Type B pancreatic cell (in vitro differentiated cells): ENCODE measurements around the gene KLHL29. TPM values are rescaled to one million over a fixed set of nuclear protein-coding genes. Genes with fewer than 3 reads are reported as not detected.

ENCODE experiments used
- DNase-seq: peaks from one replicate; pipeline ENCODE4 v3.0.0; 2021; ENCODE audit warnings: mixed read lengths; ENCODE audit not compliant: unreplicated experiment; ENCODE audit errors: extremely low spot score
- H3K27ac Mint-ChIP-seq: 2 replicates; pipeline ENCODE4 v1.8.0; 2021; ENCODE audit warnings: mild to moderate bottlenecking, mixed read lengths
- H3K27me3 Mint-ChIP-seq: 2 replicates; pipeline ENCODE4 v1.8.0; 2021; ENCODE audit warnings: mixed read lengths
- H3K36me3 Mint-ChIP-seq: 2 replicates; pipeline ENCODE4 v1.8.0; 2021; ENCODE audit warnings: mixed read lengths
- H3K4me1 Mint-ChIP-seq: one replicate; pipeline ENCODE4 v1.8.0; 2021; ENCODE audit warnings: mixed read lengths; ENCODE audit not compliant: unreplicated experiment
- H3K4me3 Mint-ChIP-seq: 2 replicates; pipeline ENCODE4 v1.8.0; 2021; ENCODE audit warnings: mild to moderate bottlenecking, mixed read lengths
- H3K9me3 Mint-ChIP-seq: 2 replicates; pipeline ENCODE4 v1.8.0; 2021; ENCODE audit warnings: mixed read lengths
- total RNA-seq: library from RNA; stranded (reverse); gene quantifications from 2 replicates; pipeline ENCODE4 v1.2.1, GENCODE V29; 2021; ENCODE audit warnings: low replicate concordance
- TF ChIP-seq, protein P1 (sequence below): fragments of 200-600 bp; sonication (generic); conservative IDR thresholded peaks from 2 replicates; pipeline ENCODE4 v1.5.0; 2021; ENCODE audit warnings: antibody characterized with exemption, mild to moderate bottlenecking

Gene KLHL29
- total RNA-seq, 1 donor from 2014 or later: 24.1 TPM

- Mint-ChIP-seq H3K4me1 (peaks cover 51% of the 10 kb centered on the region), H3K9me3 (no peaks in the 10 kb centered on the region), H3K36me3 (peaks cover 6% of the 10 kb centered on the region), H3K27me3 (no peaks in the 10 kb centered on the region), H3K27ac (peak overlapping the region; percentile 6), H3K4me3 (peak overlapping the region; percentile 39)
- no peak for DNase-seq
- TF ChIP-seq, protein P1, sequence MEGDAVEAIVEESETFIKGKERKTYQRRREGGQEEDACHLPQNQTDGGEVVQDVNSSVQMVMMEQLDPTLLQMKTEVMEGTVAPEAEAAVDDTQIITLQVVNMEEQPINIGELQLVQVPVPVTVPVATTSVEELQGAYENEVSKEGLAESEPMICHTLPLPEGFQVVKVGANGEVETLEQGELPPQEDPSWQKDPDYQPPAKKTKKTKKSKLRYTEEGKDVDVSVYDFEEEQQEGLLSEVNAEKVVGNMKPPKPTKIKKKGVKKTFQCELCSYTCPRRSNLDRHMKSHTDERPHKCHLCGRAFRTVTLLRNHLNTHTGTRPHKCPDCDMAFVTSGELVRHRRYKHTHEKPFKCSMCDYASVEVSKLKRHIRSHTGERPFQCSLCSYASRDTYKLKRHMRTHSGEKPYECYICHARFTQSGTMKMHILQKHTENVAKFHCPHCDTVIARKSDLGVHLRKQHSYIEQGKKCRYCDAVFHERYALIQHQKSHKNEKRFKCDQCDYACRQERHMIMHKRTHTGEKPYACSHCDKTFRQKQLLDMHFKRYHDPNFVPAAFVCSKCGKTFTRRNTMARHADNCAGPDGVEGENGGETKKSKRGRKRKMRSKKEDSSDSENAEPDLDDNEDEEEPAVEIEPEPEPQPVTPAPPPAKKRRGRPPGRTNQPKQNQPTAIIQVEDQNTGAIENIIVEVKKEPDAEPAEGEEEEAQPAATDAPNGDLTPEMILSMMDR: no peak
Measured at GRCh38 chr2:23585273-23586170, 200.5 kb downstream of the KLHL29 start.

DNA sequence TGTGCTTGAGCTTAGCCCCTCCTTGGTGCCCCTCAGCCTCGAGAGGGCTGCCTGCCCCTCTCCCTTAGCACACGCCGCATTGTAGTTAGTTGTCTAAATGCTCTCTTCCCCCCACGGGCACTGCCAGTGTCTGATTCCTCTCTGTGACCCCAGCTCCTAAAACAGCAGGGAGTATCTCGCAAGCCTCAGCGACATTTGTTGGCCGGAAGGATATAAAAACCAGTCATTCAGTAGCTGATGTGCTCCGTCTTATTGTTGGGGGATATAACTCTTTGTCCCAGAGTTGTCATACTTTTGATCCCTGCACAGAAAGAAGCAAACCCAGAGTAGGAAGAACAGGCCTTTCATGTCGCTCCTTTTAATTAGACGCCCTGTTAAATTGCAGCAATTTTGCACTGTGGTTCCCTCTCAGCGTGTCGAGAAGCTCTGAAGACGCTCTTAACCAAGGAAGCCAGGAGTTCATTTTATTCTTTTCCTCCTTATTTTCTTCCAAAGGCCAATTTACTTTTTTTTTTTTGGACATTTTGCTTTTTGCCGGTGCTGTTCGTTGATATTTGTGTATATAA, 201.8 kb downstream of the KLHL29 start:
- Mint-ChIP-seq H3K4me1 (peaks cover 64% of the 10 kb centered on the region), H3K27me3 (no peaks in the 10 kb centered on the region), H3K27ac (peak overlapping the region; percentile 40), H3K4me3 (peak overlapping the region; percentile 13), H3K36me3 (peaks cover 9% of the 10 kb centered on the region), H3K9me3 (no peaks in the 10 kb centered on the region)
- no peak for DNase-seq
- TF ChIP-seq, protein P1: no peak

GRCh38 chr2:23587341-23587880, 202.4 kb downstream of the KLHL29 start:
- Mint-ChIP-seq H3K4me3 (peak overlapping the region; percentile 13), H3K27me3 (no peaks in the 10 kb centered on the region), H3K4me1 (peaks cover 65% of the 10 kb centered on the region), H3K9me3 (no peaks in the 10 kb centered on the region), H3K27ac (peak overlapping the region; percentile 40), H3K36me3 (peaks cover 9% of the 10 kb centered on the region)
- DNase-seq: no peak
- TF ChIP-seq, protein P1: no peak

DNA sequence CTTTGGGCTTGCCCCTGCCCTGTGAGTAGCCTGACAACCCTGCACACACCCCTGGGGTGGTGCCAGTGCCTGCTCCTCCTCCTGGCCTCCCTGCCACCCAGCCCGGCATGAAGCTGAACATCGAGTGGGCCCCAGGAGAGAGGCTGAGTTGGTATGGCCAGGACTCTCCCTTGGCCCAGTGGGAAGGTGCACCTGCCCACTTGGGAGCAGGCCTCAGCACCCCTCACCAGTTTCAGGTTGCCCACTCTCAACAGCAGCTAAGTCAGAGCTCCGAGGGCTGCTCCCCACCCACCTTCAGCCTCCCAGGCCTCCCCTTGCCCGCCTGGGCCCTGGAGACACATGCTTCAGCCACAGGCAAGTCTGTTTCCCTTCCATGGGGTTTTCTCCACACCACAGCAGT, 203.1 kb downstream of the KLHL29 start:
- H3K4me3 Mint-ChIP-seq: peak overlapping the region; percentile 5
- TF ChIP-seq, protein P1: no peak
- DNase-seq: no peak
- no peak overlapping the region for H3K27ac Mint-ChIP-seq
- H3K36me3 Mint-ChIP-seq: peaks cover 9% of the 10 kb centered on the region
- no peaks in the 10 kb centered on the region for H3K27me3 Mint-ChIP-seq
- no peaks in the 10 kb centered on the region for H3K9me3 Mint-ChIP-seq
- peaks cover 63% of the 10 kb centered on the region for H3K4me1 Mint-ChIP-seq

GRCh38 chr2:23588508-23589201, 203.7 kb downstream of the KLHL29 start:
- peak overlapping the region; percentile 5 for H3K4me3 Mint-ChIP-seq
- H3K9me3 Mint-ChIP-seq: no peaks in the 10 kb centered on the region
- peaks cover 5% of the 10 kb centered on the region for H3K36me3 Mint-ChIP-seq
- no peak for DNase-seq
- peaks cover 62% of the 10 kb centered on the region for H3K4me1 Mint-ChIP-seq
- TF ChIP-seq, protein P1: no peak
- no peak overlapping the region for H3K27ac Mint-ChIP-seq
- H3K27me3 Mint-ChIP-seq: no peaks in the 10 kb centered on the region
